AG20443 (cell line): ENCODE results near the gene STXBP5.

Experiments used
- DNase-seq: peaks from one replicate; pipeline ENCODE4 v3.0.0; 2012; ENCODE audit warnings: low spot score, mixed read lengths

The STXBP5 gene

GRCh38 chr6:147204060-147204785 lies at the start of gene STXBP5:
TSS of gene STXBP5 (plus strand) at chr6:147204417. CDS start at chr6:147204533, 116 bp downstream.
- peak; percentile 59 for DNase-seq

- DNase-seq = peak; percentile 37
Measured at GRCh38 chr6:147154454-147154853, 49.8 kb upstream of the STXBP5 start.

- no peak for DNase-seq
Measured at GRCh38 chr6:147156218-147156617, 48.0 kb upstream of the STXBP5 start.

- no peak for DNase-seq
Measured at GRCh38 chr6:147156799-147157382, 47.3 kb upstream of the STXBP5 start.

GRCh38 chr6:147157930-147158329 lies 46.3 kb upstream of the STXBP5 start:
- no peak for DNase-seq

GRCh38 chr6:147158881-147159280 lies 45.3 kb upstream of the STXBP5 start:
- no peak for DNase-seq

- no peak for DNase-seq
Measured at GRCh38 chr6:147159536-147160374, 44.5 kb upstream of the STXBP5 start.

GRCh38 chr6:147160593-147160992 lies 43.6 kb upstream of the STXBP5 start:
- DNase-seq = no peak

GRCh38 chr6:147161253-147161973 lies 42.8 kb upstream of the STXBP5 start:
- no peak for DNase-seq

GRCh38 chr6:147161974-147162495 lies 42.2 kb upstream of the STXBP5 start:
- no peak for DNase-seq

GRCh38 chr6:147164761-147165160 lies 39.5 kb upstream of the STXBP5 start:
- no peak for DNase-seq

GRCh38 chr6:147166360-147166944 lies 37.8 kb upstream of the STXBP5 start:
- no peak for DNase-seq

- DNase-seq = no peak
Measured at GRCh38 chr6:147166992-147167391, 37.2 kb upstream of the STXBP5 start.

GRCh38 chr6:147167576-147168461 lies 36.4 kb upstream of the STXBP5 start:
- no peak for DNase-seq

GRCh38 chr6:147169529-147169928 lies 34.7 kb upstream of the STXBP5 start:
- DNase-seq = no peak

- peak; percentile 83 for DNase-seq
Measured at GRCh38 chr6:147170269-147170668, 33.9 kb upstream of the STXBP5 start.

- no peak for DNase-seq
Measured at GRCh38 chr6:147173140-147173539, 31.1 kb upstream of the STXBP5 start.

- DNase-seq = no peak
Measured at GRCh38 chr6:147173675-147174308, 30.4 kb upstream of the STXBP5 start.

GRCh38 chr6:147176795-147177194 lies 27.4 kb upstream of the STXBP5 start:
- DNase-seq = no peak

- no peak for DNase-seq
Measured at GRCh38 chr6:147177286-147177685, 26.9 kb upstream of the STXBP5 start.
